PC-9 (cell line): Measurements from ENCODE around the gene TMEM82.

Source experiments
- CTCF ChIP-seq: fragments of 200-600 bp; sonication (generic); conservative IDR thresholded peaks from 2 replicates; pipeline ENCODE4 v1.6.1; 2017; ENCODE audit warnings: mixed run types, antibody characterized with exemption, mild to moderate bottlenecking, moderate library complexity
- EZH2 ChIP-seq: fragments of 200-600 bp; sonication (generic); IDR thresholded peaks from 2 replicates; pipeline ENCODE4 v1.8.0; 2017; ENCODE audit warnings: antibody characterized with exemption, low read depth

GRCh38 chr1:15731735-15732685, 10.3 kb upstream of the TMEM82 start:
- no peak for TF ChIP-seq CTCF
- no peak for TF ChIP-seq EZH2
